OCI-LY3 (cell line): ENCODE results near the gene CACNA1C.

Experiments
- H2AFZ ChIP-seq: fragments of 200-600, 300-600 bp; shearing (Covaris generic); 2 replicates; pipeline ENCODE4 v1.6.0; 2014; ENCODE audit warnings: antibody characterized with exemption, low read depth, low read length
- H3K27ac ChIP-seq: fragments of 200-600, 300-600 bp; sonication (generic); 2 replicates; pipeline ENCODE4 v1.5.1; 2014; ENCODE audit warnings: mild to moderate bottlenecking, low read length, moderate library complexity, mixed read lengths
- H3K27me3 ChIP-seq: fragments of 200-600, 300-600 bp; sonication (generic); 2 replicates; pipeline ENCODE4 v1.6.1; 2014; ENCODE audit warnings: low read depth, low read length, mixed read lengths
- H3K36me3 ChIP-seq: fragments of 200-600, 300-600 bp; sonication (generic); replicated peaks from 2 replicates; pipeline ENCODE3; 2014; ENCODE audit warnings: low read depth, low read length, mixed read lengths
- H3K4me1 ChIP-seq: fragments of 300-600, 200-600 bp; sonication (generic); 2 replicates; pipeline ENCODE4 v1.6.1; 2014; ENCODE audit warnings: low read length, mixed read lengths
- H3K4me2 ChIP-seq: fragments of 200-600, 300-600 bp; sonication (generic); 2 replicates; pipeline ENCODE4 v1.6.1; 2014; ENCODE audit warnings: low read length, mixed read lengths
- H3K4me3 ChIP-seq: fragments of 300-600, 200-600 bp; sonication (generic); 2 replicates; pipeline ENCODE4 v1.5.1; 2014; ENCODE audit warnings: antibody characterized with exemption, mild to moderate bottlenecking, low read length, moderate library complexity
- H3K79me2 ChIP-seq: fragments of 300-600, 200-600 bp; shearing (Covaris generic); 2 replicates; pipeline ENCODE4 v1.6.1; 2014; ENCODE audit warnings: mild to moderate bottlenecking, low read length, mixed read lengths
- H3K9ac ChIP-seq: fragments of 300-600, 200-600 bp; shearing (Covaris generic); 2 replicates; pipeline ENCODE4 v1.6.0; 2014; ENCODE audit warnings: mild to moderate bottlenecking, low read length, moderate library complexity
- H3K9me3 ChIP-seq: fragments of 200-600, 300-600 bp; shearing (Covaris generic); 2 replicates; pipeline ENCODE4 v1.6.1; 2014; ENCODE audit warnings: low read length, mixed read lengths; ENCODE audit not compliant: insufficient read depth
- H4K20me1 ChIP-seq: fragments of 200-600, 300-600 bp; sonication (generic); 2 replicates; pipeline ENCODE4 v1.6.1; 2016; ENCODE audit warnings: low read length, mixed read lengths; ENCODE audit not compliant: insufficient read depth
- CTCF ChIP-seq: fragments of 200-600, 300-600 bp; sonication (generic); IDR thresholded peaks from 2 replicates; pipeline ENCODE4 v1.5.1; 2014; ENCODE audit warnings: antibody characterized with exemption, low read length, low read depth
- EZH2phosphoT487 ChIP-seq: fragments of 200-600 bp; shearing (Covaris generic); IDR thresholded peaks from 2 replicates; pipeline ENCODE4 v1.6.1; 2018; ENCODE audit warnings: antibody characterized with exemption, mixed run types, low read depth

Gene CACNA1C

GRCh38 chr12:2614341-2614740, 561.6 kb downstream of the CACNA1C start:
- H4K20me1 ChIP-seq = no peaks in the 10 kb centered on the region
- H3K9me3 ChIP-seq = no peaks in the 10 kb centered on the region
- H3K4me1 ChIP-seq = peaks cover 24% of the 10 kb centered on the region
- H3K27ac ChIP-seq = 0 out of 2 replicates have a peak overlapping the region, but pooled peaks have one; percentile 2
- no peaks in the 10 kb centered on the region for H3K36me3 ChIP-seq
- no peak overlapping the region for H3K9ac ChIP-seq
- no peaks in the 10 kb centered on the region for H3K79me2 ChIP-seq
- peak overlapping the region; percentile 88 for H3K4me2 ChIP-seq
- H3K4me3 ChIP-seq = peak overlapping the region; percentile 63; the same call in 1 of the 2 replicates
- H2AFZ ChIP-seq = no peak overlapping the region
- H3K27me3 ChIP-seq = peaks cover 7% of the 10 kb centered on the region
- TF ChIP-seq CTCF = no peak
- TF ChIP-seq EZH2phosphoT487 = no peak

- Histone ChIP-seq H3K9me3 (no peaks in the 10 kb centered on the region), H2AFZ (no peak overlapping the region), H3K4me3 (no peak overlapping the region), H3K36me3 (no peaks in the 10 kb centered on the region), H3K27me3 (peaks cover 12% of the 10 kb centered on the region), H3K4me1 (peaks cover 24% of the 10 kb centered on the region), H4K20me1 (no peaks in the 10 kb centered on the region), H3K79me2 (no peaks in the 10 kb centered on the region), H3K4me2 (no peak overlapping the region), H3K27ac (no peak overlapping the region), H3K9ac (no peak overlapping the region)
- TF ChIP-seq CTCF (no peak), EZH2phosphoT487 (no peak)
Measured at GRCh38 chr12:2615665-2616402, 563.0 kb downstream of the CACNA1C start.

- Histone ChIP-seq H3K9me3 (no peaks in the 10 kb centered on the region), H3K4me1 (peaks cover 24% of the 10 kb centered on the region), H2AFZ (no peak overlapping the region), H3K36me3 (no peaks in the 10 kb centered on the region), H3K79me2 (no peaks in the 10 kb centered on the region), H3K27ac (no peak overlapping the region), H3K27me3 (peaks cover 20% of the 10 kb centered on the region), H4K20me1 (no peaks in the 10 kb centered on the region), H3K4me3 (no peak overlapping the region), H3K9ac (no peak overlapping the region), H3K4me2 (no peak overlapping the region)
- TF ChIP-seq CTCF (no peak), EZH2phosphoT487 (no peak)
Measured at GRCh38 chr12:2616763-2617162, 564.0 kb downstream of the CACNA1C start.

GRCh38 chr12:2617365-2617764, 564.6 kb downstream of the CACNA1C start:
- H2AFZ ChIP-seq = no peak overlapping the region
- TF ChIP-seq EZH2phosphoT487 (no peak), CTCF (no peak)
- no peaks in the 10 kb centered on the region for H3K36me3 ChIP-seq
- no peak overlapping the region for H3K9ac ChIP-seq
- no peak overlapping the region for H3K27ac ChIP-seq
- H3K4me2 ChIP-seq = no peak overlapping the region
- H3K4me3 ChIP-seq = no peak overlapping the region
- no peaks in the 10 kb centered on the region for H4K20me1 ChIP-seq
- no peaks in the 10 kb centered on the region for H3K79me2 ChIP-seq
- H3K4me1 ChIP-seq = peaks cover 23% of the 10 kb centered on the region
- H3K9me3 ChIP-seq = no peaks in the 10 kb centered on the region
- H3K27me3 ChIP-seq = peaks cover 26% of the 10 kb centered on the region
